ENCODE measurements around the gene CYP4B1. TPM values are rescaled to one million over a fixed set of nuclear protein-coding genes. Genes with fewer than 3 reads are reported as not detected.
A peak's percentile ranks its signal among the peaks of the same experiment; 100 is the strongest.

The CYP4B1 gene
- total and polyA plus RNA-seq, 10 of the 15 experiments (the other 5 are each of a cell fraction or from before 2014, with no cell fraction given) = 0.38 TPM; not detected in 9

DNA sequence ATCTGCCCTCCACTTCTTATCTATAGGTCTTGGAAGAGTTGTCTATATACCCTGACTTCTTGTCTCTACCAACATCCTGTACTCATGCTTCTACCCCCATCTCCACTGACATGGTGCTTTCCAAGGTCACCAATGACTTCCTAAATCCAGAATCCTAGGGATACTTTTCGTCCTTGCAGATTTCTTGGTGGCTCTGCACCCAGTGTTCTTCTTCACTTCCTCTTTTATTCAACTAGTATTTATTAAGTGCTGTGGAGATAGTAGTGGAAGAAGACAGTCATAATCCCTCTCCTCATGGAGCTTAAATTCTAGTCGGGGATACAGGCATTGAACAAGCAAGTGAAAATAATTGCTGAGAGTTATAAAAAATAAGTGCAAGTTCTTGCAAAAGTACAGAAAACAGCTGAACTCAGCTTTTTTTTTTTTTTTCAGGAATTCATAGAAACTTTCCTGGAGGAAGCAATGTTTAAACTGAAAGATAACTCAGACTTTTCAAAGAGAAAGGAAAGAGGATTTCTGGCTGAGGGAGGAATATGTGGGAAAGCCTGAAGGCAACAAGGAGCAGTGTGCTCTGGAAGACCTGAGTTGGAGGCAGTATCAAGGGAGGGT lies 38.2 kb upstream of the CYP4B1 start:
- no peaks in the 10 kb centered on the region for H3K9me3 ChIP-seq (replicated peaks; ENCODE audit: control insufficient read depth, insufficient read depth, low read length)
- in situ Hi-C loops (cut with MboI) (no loop called here), intact Hi-C loops (cut with micrococcal nuclease; ENCODE audit: unreplicated experiment) (no loop called here)
- POLR2A ChIA-PET = no interaction called here
- no peaks in the 10 kb centered on the region for H3K4me1 ChIP-seq (ENCODE audit: control insufficient read depth, insufficient read depth, low read length)
- FAIRE-seq (no peak), ATAC-seq (no peak), DNase-seq (ENCODE audit: low read depth, low spot score) (no peak)
- H3K4me3 ChIP-seq = no peak overlapping the region
- SMC1A ChIA-PET (ENCODE audit: uncharacterized antibody, unreplicated experiment) = no interaction called here
- TF ChIP-seq SPI1 (IDR thresholded peaks at IDR 0.05; ENCODE audit: borderline replicate concordance, insufficient read depth, low read depth, low read length) = peak; percentile 45; the same call in 1 of the 2 replicates
- TF ChIP-seq CHD2 (IDR thresholded peaks at IDR 0.05; ENCODE audit: borderline replicate concordance, low read depth, low read length) = no peak
- H3K36me3 ChIP-seq (ENCODE audit: control insufficient read depth in 2 of 2, insufficient read depth in 2 of 2, low read length in 1 of 2) = no peaks in the 10 kb centered on the region
- H3K27ac ChIP-seq (ENCODE audit: control insufficient read depth, insufficient read depth) = no peak overlapping the region
- no peaks in the 10 kb centered on the region for H3K27me3 ChIP-seq (replicated peaks in 1 of 2; ENCODE audit: control insufficient read depth in 2 of 2, insufficient read depth in 2 of 2, low read length in 1 of 2)
- no TSS peak for BruUV-seq (replicated peaks)
- H2AFZ ChIP-seq (ENCODE audit: control insufficient read depth, low read depth, low read length) = no peak overlapping the region
- 20% methylated on average over 2 of the region's 2 CpGs for whole genome bisulfite sequencing (ENCODE audit: insufficient coverage, insufficient replicate concordance, low lambda C conversion rate, missing lambda C conversion rate)
- RAD21 ChIA-PET (ENCODE audit: unreplicated experiment) = no interaction called here
- CTCF ChIA-PET = no interaction called here
- no peak overlapping the region for H3K9ac ChIP-seq (ENCODE audit: control insufficient read depth, insufficient read depth, low read length)
- H3K4me2 ChIP-seq (ENCODE audit: control insufficient read depth, insufficient read depth) = no peak overlapping the region
- H4K20me1 ChIP-seq (ENCODE audit: control insufficient read depth, insufficient read depth) = no peaks in the 10 kb centered on the region
- H3K79me2 ChIP-seq (ENCODE audit: control insufficient read depth, insufficient read depth, low read length) = no peaks in the 10 kb centered on the region

DNA sequence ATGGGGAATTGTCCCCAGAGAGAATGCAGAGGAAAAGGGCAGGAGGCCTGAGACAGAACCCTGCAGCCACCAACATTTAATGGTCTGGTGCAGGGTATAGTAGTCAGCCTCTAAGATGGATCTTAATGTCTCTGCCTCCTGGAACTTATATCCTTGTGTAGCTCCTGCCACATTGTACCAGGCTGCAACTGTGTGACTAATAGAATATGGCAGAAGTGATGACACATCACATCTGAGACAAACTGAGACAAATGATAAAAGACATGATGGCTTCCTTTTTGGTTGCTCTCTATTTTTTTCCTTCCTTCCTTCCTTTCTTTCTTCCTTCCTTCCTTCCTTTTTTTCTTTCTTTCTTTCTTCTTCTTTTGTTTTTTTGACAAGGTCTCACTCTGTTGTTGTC lies 37.1 kb upstream of the CYP4B1 start:
- intact Hi-C loops (cut with micrococcal nuclease; ENCODE audit: unreplicated experiment) (no loop called here), in situ Hi-C loops (cut with MboI) (no loop called here)
- ATAC-seq = no peak
- no peaks in the 10 kb centered on the region for H3K36me3 ChIP-seq (ENCODE audit: control insufficient read depth in 2 of 2, insufficient read depth in 2 of 2, low read length in 1 of 2)
- ChIA-PET POLR2A (no interaction called here), SMC1A (ENCODE audit: uncharacterized antibody, unreplicated experiment) (no interaction called here), RAD21 (ENCODE audit: unreplicated experiment) (no interaction called here), CTCF (no interaction called here)
- no peak for DNase-seq (ENCODE audit: low read depth, low spot score)
- no peak overlapping the region for H2AFZ ChIP-seq (ENCODE audit: control insufficient read depth, low read depth, low read length)
- H3K4me1 ChIP-seq (ENCODE audit: control insufficient read depth, insufficient read depth, low read length) = no peaks in the 10 kb centered on the region
- H3K79me2 ChIP-seq (ENCODE audit: control insufficient read depth, insufficient read depth, low read length) = no peaks in the 10 kb centered on the region
- BruUV-seq (replicated peaks) = no TSS peak
- no peaks in the 10 kb centered on the region for H3K27me3 ChIP-seq (replicated peaks in 1 of 2; ENCODE audit: control insufficient read depth in 2 of 2, insufficient read depth in 2 of 2, low read length in 1 of 2)
- no peak overlapping the region for H3K27ac ChIP-seq (ENCODE audit: control insufficient read depth, insufficient read depth)
- H3K9me3 ChIP-seq (replicated peaks; ENCODE audit: control insufficient read depth, insufficient read depth, low read length) = no peaks in the 10 kb centered on the region
- no peak overlapping the region for H3K9ac ChIP-seq (ENCODE audit: control insufficient read depth, insufficient read depth, low read length)
- no peaks in the 10 kb centered on the region for H4K20me1 ChIP-seq (ENCODE audit: control insufficient read depth, insufficient read depth)
- no peak overlapping the region for H3K4me2 ChIP-seq (ENCODE audit: control insufficient read depth, insufficient read depth)
- no peak for FAIRE-seq
- no peak overlapping the region for H3K4me3 ChIP-seq
- TF ChIP-seq ETV6 (conservative IDR thresholded peaks at IDR 0.05 in 1 of 2, IDR thresholded peaks at IDR 0.05 in 1 of 2; ENCODE audit: borderline replicate concordance in 1 of 2, low read depth in 1 of 2) (no peak), CBX3 (IDR thresholded peaks at IDR 0.05; ENCODE audit: borderline replicate concordance, low read depth) (no peak), BRCA1 (IDR thresholded peaks at IDR 0.05; ENCODE audit: low read depth, low read length) (no peak), MTA3 (IDR thresholded peaks at IDR 0.05; ENCODE audit: borderline replicate concordance, low read length) (no peak), SIN3A (IDR thresholded peaks at IDR 0.05; ENCODE audit: low read depth, low read length) (no peak), JUND (IDR thresholded peaks at IDR 0.05; ENCODE audit: low read depth, low read length) (no peak), NR2F1 (conservative IDR thresholded peaks at IDR 0.05) (no peak), RFX5 (IDR thresholded peaks at IDR 0.05; ENCODE audit: low read depth, low read length) (no peak), RELA (IDR thresholded peaks at IDR 0.05; ENCODE audit: borderline replicate concordance, partially characterized antibody) (no peak)
- TF ChIP-seq, protein P1, sequence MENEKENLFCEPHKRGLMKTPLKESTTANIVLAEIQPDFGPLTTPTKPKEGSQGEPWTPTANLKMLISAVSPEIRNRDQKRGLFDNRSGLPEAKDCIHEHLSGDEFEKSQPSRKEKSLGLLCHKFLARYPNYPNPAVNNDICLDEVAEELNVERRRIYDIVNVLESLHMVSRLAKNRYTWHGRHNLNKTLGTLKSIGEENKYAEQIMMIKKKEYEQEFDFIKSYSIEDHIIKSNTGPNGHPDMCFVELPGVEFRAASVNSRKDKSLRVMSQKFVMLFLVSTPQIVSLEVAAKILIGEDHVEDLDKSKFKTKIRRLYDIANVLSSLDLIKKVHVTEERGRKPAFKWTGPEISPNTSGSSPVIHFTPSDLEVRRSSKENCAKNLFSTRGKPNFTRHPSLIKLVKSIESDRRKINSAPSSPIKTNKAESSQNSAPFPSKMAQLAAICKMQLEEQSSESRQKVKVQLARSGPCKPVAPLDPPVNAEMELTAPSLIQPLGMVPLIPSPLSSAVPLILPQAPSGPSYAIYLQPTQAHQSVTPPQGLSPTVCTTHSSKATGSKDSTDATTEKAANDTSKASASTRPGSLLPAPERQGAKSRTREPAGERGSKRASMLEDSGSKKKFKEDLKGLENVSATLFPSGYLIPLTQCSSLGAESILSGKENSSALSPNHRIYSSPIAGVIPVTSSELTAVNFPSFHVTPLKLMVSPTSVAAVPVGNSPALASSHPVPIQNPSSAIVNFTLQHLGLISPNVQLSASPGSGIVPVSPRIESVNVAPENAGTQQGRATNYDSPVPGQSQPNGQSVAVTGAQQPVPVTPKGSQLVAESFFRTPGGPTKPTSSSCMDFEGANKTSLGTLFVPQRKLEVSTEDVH (IDR thresholded peaks at IDR 0.05; ENCODE audit: low read depth, partially characterized antibody) = no peak
- TF ChIP-seq, protein P2, sequence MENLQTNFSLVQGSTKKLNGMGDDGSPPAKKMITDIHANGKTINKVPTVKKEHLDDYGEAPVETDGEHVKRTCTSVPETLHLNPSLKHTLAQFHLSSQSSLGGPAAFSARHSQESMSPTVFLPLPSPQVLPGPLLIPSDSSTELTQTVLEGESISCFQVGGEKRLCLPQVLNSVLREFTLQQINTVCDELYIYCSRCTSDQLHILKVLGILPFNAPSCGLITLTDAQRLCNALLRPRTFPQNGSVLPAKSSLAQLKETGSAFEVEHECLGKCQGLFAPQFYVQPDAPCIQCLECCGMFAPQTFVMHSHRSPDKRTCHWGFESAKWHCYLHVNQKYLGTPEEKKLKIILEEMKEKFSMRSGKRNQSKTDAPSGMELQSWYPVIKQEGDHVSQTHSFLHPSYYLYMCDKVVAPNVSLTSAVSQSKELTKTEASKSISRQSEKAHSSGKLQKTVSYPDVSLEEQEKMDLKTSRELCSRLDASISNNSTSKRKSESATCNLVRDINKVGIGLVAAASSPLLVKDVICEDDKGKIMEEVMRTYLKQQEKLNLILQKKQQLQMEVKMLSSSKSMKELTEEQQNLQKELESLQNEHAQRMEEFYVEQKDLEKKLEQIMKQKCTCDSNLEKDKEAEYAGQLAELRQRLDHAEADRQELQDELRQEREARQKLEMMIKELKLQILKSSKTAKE (IDR thresholded peaks at IDR 0.05; ENCODE audit: low read depth, poor library complexity, severe bottlenecking) = no peak

Measured in GM12878 (cell line).